Measurements from ENCODE around the gene ZNF692.

GRCh38 chr1:248847956-248848561 lies 10.8 kb downstream of the ZNF692 start:
- TF ChIP-seq, protein P1, sequence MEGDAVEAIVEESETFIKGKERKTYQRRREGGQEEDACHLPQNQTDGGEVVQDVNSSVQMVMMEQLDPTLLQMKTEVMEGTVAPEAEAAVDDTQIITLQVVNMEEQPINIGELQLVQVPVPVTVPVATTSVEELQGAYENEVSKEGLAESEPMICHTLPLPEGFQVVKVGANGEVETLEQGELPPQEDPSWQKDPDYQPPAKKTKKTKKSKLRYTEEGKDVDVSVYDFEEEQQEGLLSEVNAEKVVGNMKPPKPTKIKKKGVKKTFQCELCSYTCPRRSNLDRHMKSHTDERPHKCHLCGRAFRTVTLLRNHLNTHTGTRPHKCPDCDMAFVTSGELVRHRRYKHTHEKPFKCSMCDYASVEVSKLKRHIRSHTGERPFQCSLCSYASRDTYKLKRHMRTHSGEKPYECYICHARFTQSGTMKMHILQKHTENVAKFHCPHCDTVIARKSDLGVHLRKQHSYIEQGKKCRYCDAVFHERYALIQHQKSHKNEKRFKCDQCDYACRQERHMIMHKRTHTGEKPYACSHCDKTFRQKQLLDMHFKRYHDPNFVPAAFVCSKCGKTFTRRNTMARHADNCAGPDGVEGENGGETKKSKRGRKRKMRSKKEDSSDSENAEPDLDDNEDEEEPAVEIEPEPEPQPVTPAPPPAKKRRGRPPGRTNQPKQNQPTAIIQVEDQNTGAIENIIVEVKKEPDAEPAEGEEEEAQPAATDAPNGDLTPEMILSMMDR (IDR thresholded peaks at IDR 0.05 in 4 of 5, conservative IDR thresholded peaks at IDR 0.05 in 1 of 5) = no peak
- TF ChIP-seq POLR2A (IDR thresholded peaks at IDR 0.05) = no peak

Measured in gastrocnemius medialis (tissue), 4 donors.